Caco-2 (cell line): ENCODE results near the gene PPP1R9A. TPM values are rescaled to one million over a fixed set of nuclear protein-coding genes. Genes with fewer than 3 reads are reported as not detected.

Experiments
- BruUV-seq: library from RNA; stranded (reverse); fragments of 400-500 nt; replicated peaks from 2 replicates; lab custom pipeline; 2021; lab: Mats Ljungman, UMichigan
- CTCF ChIA-PET: fragments of 300-600 bp; sonication (Branson Sonifier 250); formaldehyde crosslinking; loops from one replicate; lab custom pipeline; 2022; ENCODE audit warnings: antibody characterized with exemption; lab: Charles Lee
- POLR2A ChIA-PET: fragments of 300-600 bp; sonication (Branson Sonifier 250); formaldehyde crosslinking; loops from one replicate; lab custom pipeline; 2022; ENCODE audit warnings: antibody characterized with exemption; lab: Charles Lee
- DNase-seq, 2 experiments: peaks; one replicate each; pipeline versions ENCODE4 v3.0.0 to v3.0.0-alpha.2; 2020 to 2022
- H3K27me3 ChIP-seq: replicated peaks from 2 replicates; pipeline ENCODE4 v1.6.0; 2011; ENCODE audit warnings: low read length; ENCODE audit not compliant: control insufficient read depth, insufficient read depth
- H3K36me3 ChIP-seq: 2 replicates; pipeline ENCODE4 v1.5.1; 2011; ENCODE audit warnings: low read length; ENCODE audit not compliant: control insufficient read depth, insufficient read depth
- H3K4me1 ChIP-seq: fragments of 250-450 bp; sonication (Bioruptor Pico); 2 replicates; pipeline ENCODE4 v1.5.1; 2020; ENCODE audit warnings: mild to moderate bottlenecking
- H3K4me3 ChIP-seq: 2 replicates; pipeline ENCODE4 v1.5.1; 2011; ENCODE audit warnings: low read depth, mild to moderate bottlenecking, control low read depth, low read length
- H3K9me3 ChIP-seq: fragments of 250-450 bp; sonication (Bioruptor Pico); 2 replicates; pipeline ENCODE4 v1.5.1; 2020; ENCODE audit warnings: mild to moderate bottlenecking, moderate library complexity
- H3K27ac Mint-ChIP-seq: one replicate; pipeline ENCODE4 v1.8.0; 2022; ENCODE audit warnings: mixed read lengths; ENCODE audit not compliant: unreplicated experiment
- H3K27me3 Mint-ChIP-seq: one replicate; pipeline ENCODE4 v1.8.0; 2022; ENCODE audit warnings: mixed read lengths; ENCODE audit not compliant: insufficient read depth, unreplicated experiment
- H3K36me3 Mint-ChIP-seq: one replicate; pipeline ENCODE4 v1.8.0; 2022; ENCODE audit warnings: mild to moderate bottlenecking, mixed read lengths; ENCODE audit not compliant: insufficient read depth, unreplicated experiment
- H3K4me1 Mint-ChIP-seq: one replicate; pipeline ENCODE4 v1.8.0; 2022; ENCODE audit warnings: low read depth, mixed read lengths; ENCODE audit not compliant: unreplicated experiment
- H3K4me3 Mint-ChIP-seq: one replicate; pipeline ENCODE4 v1.8.0; 2022; ENCODE audit warnings: mild to moderate bottlenecking, moderate library complexity, mixed read lengths; ENCODE audit not compliant: unreplicated experiment
- H3K9me3 Mint-ChIP-seq: one replicate; pipeline ENCODE4 v1.8.0; 2022; ENCODE audit warnings: mixed read lengths; ENCODE audit not compliant: unreplicated experiment
- intact Hi-C: fragments of 100-400 bp; cut with micrococcal nuclease; formaldehyde crosslinking; loops from one replicate; pipeline ENCODE4 v1.10.0; 2022; ENCODE audit not compliant: unreplicated experiment
- total RNA-seq: library from RNA; stranded (reverse); gene quantifications from 2 replicates; pipeline ENCODE4 v1.2.3, GENCODE V29; 2022
- TF ChIP-seq, protein P1 (sequence below), 2 experiments: fragments of 200-600 bp in 1 of 2; IDR thresholded peaks; 1 replicate in 1 of 2; 2 replicates in 1 of 2; pipeline versions ENCODE4 v1.5.1 to v1.8.0; 2011 to 2022; ENCODE audit warnings: antibody characterized with exemption in 1 of 2, control low read depth in 1 of 2, inconsistent platforms in 1 of 2, low read depth in 1 of 2, low read length in 1 of 2, mild to moderate bottlenecking in 1 of 2, moderate library complexity in 1 of 2; ENCODE audit not compliant: insufficient read depth in 1 of 2, severe bottlenecking in 1 of 2, unreplicated experiment in 1 of 2

Gene PPP1R9A
- total RNA-seq, 1 experiment from 2014 or later: 37.4 TPM

DNA sequence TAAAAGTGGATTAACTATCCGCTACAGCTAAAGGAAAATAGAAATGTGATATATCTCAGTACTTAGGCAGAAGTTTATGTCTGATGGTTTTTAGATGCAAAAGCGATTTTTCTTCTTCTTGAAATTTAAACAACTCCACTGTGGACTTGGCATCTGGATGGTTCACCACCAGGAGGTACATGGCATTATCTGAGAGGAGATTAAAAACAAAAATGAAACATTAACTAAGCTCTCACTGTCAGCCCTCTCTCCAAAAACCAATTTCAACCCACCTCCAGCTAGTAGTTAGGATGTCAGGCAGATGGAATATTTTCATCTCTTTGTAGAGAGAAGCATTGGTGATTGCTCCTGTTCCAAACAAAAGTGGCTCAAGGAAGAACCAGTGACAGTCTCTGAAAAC, 404.0 kb downstream of the PPP1R9A start:
- POLR2A ChIA-PET: no interaction called here
- no peak for DNase-seq
- H3K4me3 ChIP-seq: no peak overlapping the region
- no peaks in the 10 kb centered on the region for H3K27me3 ChIP-seq
- CTCF ChIA-PET: no interaction called here
- no peaks in the 10 kb centered on the region for H3K9me3 Mint-ChIP-seq
- no peaks in the 10 kb centered on the region for H3K4me1 Mint-ChIP-seq
- TF ChIP-seq, protein P1, sequence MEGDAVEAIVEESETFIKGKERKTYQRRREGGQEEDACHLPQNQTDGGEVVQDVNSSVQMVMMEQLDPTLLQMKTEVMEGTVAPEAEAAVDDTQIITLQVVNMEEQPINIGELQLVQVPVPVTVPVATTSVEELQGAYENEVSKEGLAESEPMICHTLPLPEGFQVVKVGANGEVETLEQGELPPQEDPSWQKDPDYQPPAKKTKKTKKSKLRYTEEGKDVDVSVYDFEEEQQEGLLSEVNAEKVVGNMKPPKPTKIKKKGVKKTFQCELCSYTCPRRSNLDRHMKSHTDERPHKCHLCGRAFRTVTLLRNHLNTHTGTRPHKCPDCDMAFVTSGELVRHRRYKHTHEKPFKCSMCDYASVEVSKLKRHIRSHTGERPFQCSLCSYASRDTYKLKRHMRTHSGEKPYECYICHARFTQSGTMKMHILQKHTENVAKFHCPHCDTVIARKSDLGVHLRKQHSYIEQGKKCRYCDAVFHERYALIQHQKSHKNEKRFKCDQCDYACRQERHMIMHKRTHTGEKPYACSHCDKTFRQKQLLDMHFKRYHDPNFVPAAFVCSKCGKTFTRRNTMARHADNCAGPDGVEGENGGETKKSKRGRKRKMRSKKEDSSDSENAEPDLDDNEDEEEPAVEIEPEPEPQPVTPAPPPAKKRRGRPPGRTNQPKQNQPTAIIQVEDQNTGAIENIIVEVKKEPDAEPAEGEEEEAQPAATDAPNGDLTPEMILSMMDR (IDR thresholded peaks at IDR 0.05; ENCODE audit: insufficient read depth in 1 of 2, low read depth in 1 of 2, low read length in 1 of 2, severe bottlenecking in 1 of 2, unreplicated experiment in 1 of 2): no peak
- H3K4me3 Mint-ChIP-seq: no peak overlapping the region
- peaks cover 8% of the 10 kb centered on the region for H3K27me3 Mint-ChIP-seq
- no peaks in the 10 kb centered on the region for H3K36me3 ChIP-seq
- BruUV-seq: no TSS peak
- intact Hi-C loops: no loop called here
- no peaks in the 10 kb centered on the region for H3K4me1 ChIP-seq
- H3K27ac Mint-ChIP-seq: no peak overlapping the region
- no peaks in the 10 kb centered on the region for H3K36me3 Mint-ChIP-seq
- no peaks in the 10 kb centered on the region for H3K9me3 ChIP-seq

DNA sequence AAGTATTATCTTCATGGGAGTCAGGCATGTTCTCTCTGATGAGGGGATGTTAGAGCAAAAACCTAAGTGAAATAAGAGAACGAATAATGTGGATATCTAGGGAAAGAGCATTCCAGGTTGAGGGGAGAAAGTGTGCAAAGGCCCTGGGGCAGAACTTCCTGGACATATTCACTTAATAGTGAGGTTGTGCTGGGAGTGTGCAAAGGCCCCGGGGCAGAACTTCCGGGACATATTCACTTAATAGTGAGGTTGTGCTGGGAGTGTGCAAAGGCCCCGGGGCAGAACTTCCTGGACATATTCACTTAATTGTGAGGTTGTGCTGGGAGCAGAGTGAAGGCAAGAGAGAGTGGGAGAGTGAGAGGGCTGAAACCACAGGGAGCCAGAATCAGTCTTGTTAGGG, 405.2 kb downstream of the PPP1R9A start:
- DNase-seq: no peak
- H3K4me3 Mint-ChIP-seq: no peak overlapping the region
- no peaks in the 10 kb centered on the region for H3K27me3 ChIP-seq
- H3K4me3 ChIP-seq: no peak overlapping the region
- intact Hi-C loops: no loop called here
- H3K36me3 Mint-ChIP-seq: no peaks in the 10 kb centered on the region
- no peaks in the 10 kb centered on the region for H3K9me3 Mint-ChIP-seq
- no peaks in the 10 kb centered on the region for H3K9me3 ChIP-seq
- CTCF ChIA-PET: no interaction called here
- POLR2A ChIA-PET: no interaction called here
- no TSS peak for BruUV-seq
- TF ChIP-seq, protein P1 (IDR thresholded peaks at IDR 0.05; ENCODE audit: insufficient read depth in 1 of 2, low read depth in 1 of 2, low read length in 1 of 2, severe bottlenecking in 1 of 2, unreplicated experiment in 1 of 2): no peak
- H3K4me1 Mint-ChIP-seq: no peaks in the 10 kb centered on the region
- no peaks in the 10 kb centered on the region for H3K4me1 ChIP-seq
- no peak overlapping the region for H3K27ac Mint-ChIP-seq
- peaks cover 8% of the 10 kb centered on the region for H3K27me3 Mint-ChIP-seq
- H3K36me3 ChIP-seq: no peaks in the 10 kb centered on the region

DNA sequence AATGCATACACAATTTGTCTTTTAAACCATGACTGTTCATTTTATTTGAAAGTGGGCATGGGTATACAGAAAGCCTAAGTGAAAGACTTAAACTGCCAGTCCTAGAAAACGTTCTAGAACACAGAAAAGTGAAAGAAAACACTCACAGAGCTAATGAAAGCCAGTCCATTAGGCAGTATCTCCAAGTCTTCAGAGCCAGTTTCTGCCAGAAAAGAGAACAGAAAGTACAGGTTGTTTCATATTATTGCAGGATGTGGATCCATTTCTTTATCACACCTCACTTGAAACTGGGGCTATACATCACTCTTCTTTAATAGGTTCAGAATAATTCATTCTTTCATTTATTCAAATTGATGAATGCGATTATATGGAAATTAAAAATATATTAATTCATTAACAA, 409.2 kb downstream of the PPP1R9A start:
- Mint-ChIP-seq H3K27ac (no peak overlapping the region), H3K36me3 (no peaks in the 10 kb centered on the region), H3K4me3 (no peak overlapping the region), H3K4me1 (no peaks in the 10 kb centered on the region), H3K9me3 (no peaks in the 10 kb centered on the region), H3K27me3 (peaks cover 8% of the 10 kb centered on the region)
- TF ChIP-seq, protein P1 (IDR thresholded peaks at IDR 0.05; ENCODE audit: insufficient read depth in 1 of 2, low read depth in 1 of 2, low read length in 1 of 2, severe bottlenecking in 1 of 2, unreplicated experiment in 1 of 2): no peak
- H3K4me1 ChIP-seq: no peaks in the 10 kb centered on the region
- H3K4me3 ChIP-seq: no peak overlapping the region
- H3K9me3 ChIP-seq: no peaks in the 10 kb centered on the region
- intact Hi-C loops: no loop called here
- no peak for DNase-seq
- POLR2A ChIA-PET: no interaction called here
- H3K36me3 ChIP-seq: no peaks in the 10 kb centered on the region
- no peaks in the 10 kb centered on the region for H3K27me3 ChIP-seq
- no TSS peak for BruUV-seq
- CTCF ChIA-PET: no interaction called here
